SK-N-SH treated with all-trans-retinoic acid at 6 μM for 48 hours (cell line): ENCODE data around the gene HMGCS2.

Experiments
- SNAI2 ChIP-seq: fragments of 250-450 bp; sonication (Bioruptor Pico); IDR thresholded peaks from 2 replicates; pipeline ENCODE4 v1.5.0; 2020; ENCODE audit warnings: mild to moderate bottlenecking, moderate library complexity
- TCF4 ChIP-seq: fragments of 250-450 bp; sonication (Bioruptor Pico); IDR thresholded peaks from 2 replicates; pipeline ENCODE4 v1.8.0; 2021; ENCODE audit warnings: mild to moderate bottlenecking, moderate library complexity, borderline replicate concordance
- ZC3H10 ChIP-seq: fragments of 250-450 bp; sonication (Bioruptor Pico); IDR thresholded peaks from 2 replicates; pipeline ENCODE4 v1.5.1; 2021; ENCODE audit warnings: mild to moderate bottlenecking, moderate library complexity
- ZFP3 ChIP-seq: fragments of 250-450 bp; sonication (Bioruptor Pico); IDR thresholded peaks from 2 replicates; pipeline ENCODE4 v1.5.0; 2020; ENCODE audit warnings: mild to moderate bottlenecking, moderate library complexity
- ZFP30 ChIP-seq: fragments of 450-650 bp; formaldehyde crosslinking; IDR thresholded peaks from 2 replicates; pipeline ENCODE4 v1.5.0; 2022; ENCODE audit warnings: mild to moderate bottlenecking, moderate library complexity
- ZNF70 ChIP-seq: fragments of 450-650 bp; formaldehyde crosslinking; IDR thresholded peaks from 2 replicates; pipeline ENCODE4 v1.5.0; 2020; ENCODE audit warnings: mild to moderate bottlenecking, moderate library complexity
- TF ChIP-seq, protein P1 (sequence below): fragments of 250-450 bp; sonication (Bioruptor Pico); IDR thresholded peaks from 2 replicates; pipeline ENCODE4 v1.8.0; 2020; ENCODE audit warnings: mild to moderate bottlenecking, moderate library complexity, borderline replicate concordance
- TF ChIP-seq, protein P2 (sequence below): fragments of 250-450 bp; sonication (Bioruptor Pico); IDR thresholded peaks from 2 replicates; pipeline ENCODE4 v1.5.0; 2020; ENCODE audit warnings: mild to moderate bottlenecking, moderate library complexity
- TF ChIP-seq, protein P3 (sequence below): fragments of 250-450 bp; sonication (Bioruptor Pico); IDR thresholded peaks from 2 replicates; pipeline ENCODE4 v1.5.1; 2021; ENCODE audit warnings: mild to moderate bottlenecking, moderate library complexity

DNA sequence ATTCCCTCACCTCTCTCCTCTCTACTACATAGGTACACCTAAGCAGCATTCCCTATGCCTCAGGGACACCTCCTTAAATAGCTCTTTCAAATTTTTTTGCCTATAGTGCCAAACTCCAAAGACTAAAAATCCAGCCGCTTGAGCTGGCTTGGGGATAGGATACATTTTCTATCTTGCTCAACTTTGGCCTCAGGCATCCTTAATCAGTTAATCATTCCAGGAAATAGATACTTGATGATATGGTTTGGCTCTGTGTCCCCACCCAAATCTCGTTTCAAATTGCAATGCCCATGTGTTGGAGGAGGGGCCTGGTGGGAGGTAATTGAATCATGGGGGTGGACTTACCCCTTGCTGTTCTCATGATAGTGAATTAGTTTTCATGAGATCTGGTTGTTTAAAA, 68.4 kb downstream of the HMGCS2 start:
- TF ChIP-seq ZNF70 (CRISPR knock-in tag) (no peak), ZFP3 (CRISPR knock-in tag) (no peak), ZFP30 (CRISPR knock-in tag) (no peak), SNAI2 (no peak), TCF4 (no peak), ZC3H10 (CRISPR knock-in tag) (no peak)
- TF ChIP-seq, protein P1, sequence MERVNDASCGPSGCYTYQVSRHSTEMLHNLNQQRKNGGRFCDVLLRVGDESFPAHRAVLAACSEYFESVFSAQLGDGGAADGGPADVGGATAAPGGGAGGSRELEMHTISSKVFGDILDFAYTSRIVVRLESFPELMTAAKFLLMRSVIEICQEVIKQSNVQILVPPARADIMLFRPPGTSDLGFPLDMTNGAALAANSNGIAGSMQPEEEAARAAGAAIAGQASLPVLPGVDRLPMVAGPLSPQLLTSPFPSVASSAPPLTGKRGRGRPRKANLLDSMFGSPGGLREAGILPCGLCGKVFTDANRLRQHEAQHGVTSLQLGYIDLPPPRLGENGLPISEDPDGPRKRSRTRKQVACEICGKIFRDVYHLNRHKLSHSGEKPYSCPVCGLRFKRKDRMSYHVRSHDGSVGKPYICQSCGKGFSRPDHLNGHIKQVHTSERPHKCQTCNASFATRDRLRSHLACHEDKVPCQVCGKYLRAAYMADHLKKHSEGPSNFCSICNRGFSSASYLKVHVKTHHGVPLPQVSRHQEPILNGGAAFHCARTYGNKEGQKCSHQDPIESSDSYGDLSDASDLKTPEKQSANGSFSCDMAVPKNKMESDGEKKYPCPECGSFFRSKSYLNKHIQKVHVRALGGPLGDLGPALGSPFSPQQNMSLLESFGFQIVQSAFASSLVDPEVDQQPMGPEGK, result no peak
- TF ChIP-seq, protein P2, sequence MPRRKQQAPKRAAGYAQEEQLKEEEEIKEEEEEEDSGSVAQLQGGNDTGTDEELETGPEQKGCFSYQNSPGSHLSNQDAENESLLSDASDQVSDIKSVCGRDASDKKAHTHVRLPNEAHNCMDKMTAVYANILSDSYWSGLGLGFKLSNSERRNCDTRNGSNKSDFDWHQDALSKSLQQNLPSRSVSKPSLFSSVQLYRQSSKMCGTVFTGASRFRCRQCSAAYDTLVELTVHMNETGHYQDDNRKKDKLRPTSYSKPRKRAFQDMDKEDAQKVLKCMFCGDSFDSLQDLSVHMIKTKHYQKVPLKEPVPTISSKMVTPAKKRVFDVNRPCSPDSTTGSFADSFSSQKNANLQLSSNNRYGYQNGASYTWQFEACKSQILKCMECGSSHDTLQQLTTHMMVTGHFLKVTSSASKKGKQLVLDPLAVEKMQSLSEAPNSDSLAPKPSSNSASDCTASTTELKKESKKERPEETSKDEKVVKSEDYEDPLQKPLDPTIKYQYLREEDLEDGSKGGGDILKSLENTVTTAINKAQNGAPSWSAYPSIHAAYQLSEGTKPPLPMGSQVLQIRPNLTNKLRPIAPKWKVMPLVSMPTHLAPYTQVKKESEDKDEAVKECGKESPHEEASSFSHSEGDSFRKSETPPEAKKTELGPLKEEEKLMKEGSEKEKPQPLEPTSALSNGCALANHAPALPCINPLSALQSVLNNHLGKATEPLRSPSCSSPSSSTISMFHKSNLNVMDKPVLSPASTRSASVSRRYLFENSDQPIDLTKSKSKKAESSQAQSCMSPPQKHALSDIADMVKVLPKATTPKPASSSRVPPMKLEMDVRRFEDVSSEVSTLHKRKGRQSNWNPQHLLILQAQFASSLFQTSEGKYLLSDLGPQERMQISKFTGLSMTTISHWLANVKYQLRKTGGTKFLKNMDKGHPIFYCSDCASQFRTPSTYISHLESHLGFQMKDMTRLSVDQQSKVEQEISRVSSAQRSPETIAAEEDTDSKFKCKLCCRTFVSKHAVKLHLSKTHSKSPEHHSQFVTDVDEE (CRISPR knock-in tag), result no peak
- TF ChIP-seq, protein P3, sequence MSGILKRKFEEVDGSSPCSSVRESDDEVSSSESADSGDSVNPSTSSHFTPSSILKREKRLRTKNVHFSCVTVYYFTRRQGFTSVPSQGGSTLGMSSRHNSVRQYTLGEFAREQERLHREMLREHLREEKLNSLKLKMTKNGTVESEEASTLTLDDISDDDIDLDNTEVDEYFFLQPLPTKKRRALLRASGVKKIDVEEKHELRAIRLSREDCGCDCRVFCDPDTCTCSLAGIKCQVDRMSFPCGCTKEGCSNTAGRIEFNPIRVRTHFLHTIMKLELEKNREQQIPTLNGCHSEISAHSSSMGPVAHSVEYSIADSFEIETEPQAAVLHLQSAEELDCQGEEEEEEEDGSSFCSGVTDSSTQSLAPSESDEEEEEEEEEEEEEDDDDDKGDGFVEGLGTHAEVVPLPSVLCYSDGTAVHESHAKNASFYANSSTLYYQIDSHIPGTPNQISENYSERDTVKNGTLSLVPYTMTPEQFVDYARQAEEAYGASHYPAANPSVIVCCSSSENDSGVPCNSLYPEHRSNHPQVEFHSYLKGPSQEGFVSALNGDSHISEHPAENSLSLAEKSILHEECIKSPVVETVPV (CRISPR knock-in tag), result no peak
